Measurements from ENCODE around the gene RNF39. TPM values are rescaled to one million over a fixed set of nuclear protein-coding genes. Genes with fewer than 3 reads are reported as not detected.

RNF39 gene
- total and polyA plus RNA-seq, 2 of the 13 experiments (the other 11 are each of a cell fraction or from before 2014, with no cell fraction given): 0.13 to 1.8 TPM

DNA sequence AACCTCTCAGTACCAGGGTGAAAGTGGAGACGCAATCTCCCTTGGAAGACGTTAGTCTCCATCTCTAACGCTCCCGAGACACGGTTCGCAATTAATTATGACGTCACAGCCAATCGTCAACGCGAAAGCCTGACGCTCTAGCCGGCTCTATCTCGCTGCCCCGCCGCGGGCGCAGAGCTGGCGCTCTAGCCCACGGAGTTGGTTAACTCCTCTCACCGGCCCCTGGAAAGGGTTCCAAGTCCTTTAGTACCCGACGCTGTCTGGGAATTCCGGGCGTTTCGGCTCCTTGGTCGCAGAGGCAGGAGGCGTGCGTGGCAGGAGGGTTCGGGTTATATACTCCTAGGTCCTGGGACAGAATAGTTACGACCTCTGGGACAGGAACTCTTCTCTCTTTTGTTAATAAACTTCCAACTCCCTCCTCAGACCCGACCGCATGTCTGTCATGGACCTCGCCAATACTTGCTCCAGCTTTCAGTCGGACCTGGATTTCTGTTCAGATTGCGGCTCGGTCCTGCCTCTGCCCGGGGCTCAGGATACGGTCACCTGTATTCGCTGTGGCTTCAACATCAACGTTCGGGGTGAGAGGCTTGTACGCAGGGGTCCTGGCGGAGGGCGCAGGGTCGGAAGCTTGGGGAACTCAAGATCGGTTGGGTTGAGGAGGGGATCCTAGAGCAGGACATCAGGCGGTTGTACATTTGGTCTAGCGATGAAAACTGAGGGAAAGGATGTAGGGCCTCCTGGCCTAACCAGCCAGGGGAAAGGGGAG lies 14.3 kb downstream of the RNF39 start, which contains the start of gene POLR1H (continued):
- TF ChIP-seq ZNF510 (CRISPR knock-in tag; IDR thresholded peaks at IDR 0.05; ENCODE audit: low read depth) (0 out of 2 replicates have a peak, but pooled peaks have one; percentile 30), NCOA5 (CRISPR knock-in tag; IDR thresholded peaks at IDR 0.05) (no peak), MIER3 (CRISPR knock-in tag; IDR thresholded peaks at IDR 0.05; ENCODE audit: borderline replicate concordance) (peak; percentile 80; the same call in 1 of the 2 replicates), MTF1 (CRISPR knock-in tag; IDR thresholded peaks at IDR 0.05) (peak; percentile 92; the same call in 1 of the 2 replicates), ZFP41 (CRISPR knock-in tag; IDR thresholded peaks at IDR 0.05; ENCODE audit: borderline replicate concordance) (0 out of 2 replicates have a peak, but pooled peaks have one; percentile 80), MATR3 (CRISPR knock-in tag; IDR thresholded peaks at IDR 0.05) (no peak), MZF1 (CRISPR knock-in tag; IDR thresholded peaks at IDR 0.05; ENCODE audit: borderline replicate concordance) (no peak), NFE2L2 (IDR thresholded peaks at IDR 0.05; ENCODE audit: low read length) (no peak), KLF11 (CRISPR knock-in tag; IDR thresholded peaks at IDR 0.05) (peak; percentile 91), SMC3 (IDR thresholded peaks at IDR 0.05; ENCODE audit: low read length) (no peak), SAFB2 (CRISPR knock-in tag; IDR thresholded peaks at IDR 0.05; ENCODE audit: borderline replicate concordance, low read depth) (peak; percentile 85; the same call in 1 of the 2 replicates), ZNF30 (CRISPR knock-in tag; IDR thresholded peaks at IDR 0.05) (no peak), ZZZ3 (CRISPR knock-in tag; IDR thresholded peaks at IDR 0.05; ENCODE audit: borderline replicate concordance) (peak; percentile 90; the same call in 1 of the 2 replicates), TBP (CRISPR knock-in tag; IDR thresholded peaks at IDR 0.05) (0 out of 2 replicates have a peak, but pooled peaks have one; percentile 31), GZF1 (CRISPR knock-in tag; IDR thresholded peaks at IDR 0.05) (peak; percentile 18; the same call in 1 of the 2 replicates), ZNF33B (CRISPR knock-in tag; IDR thresholded peaks at IDR 0.05) (0 out of 2 replicates have a peak, but pooled peaks have one; percentile 19), STAT5B (CRISPR knock-in tag; IDR thresholded peaks at IDR 0.05) (no peak), ZNF883 (CRISPR knock-in tag; IDR thresholded peaks at IDR 0.05; ENCODE audit: not compliant biosample characterization) (no peak), PCBP2 (optimal IDR thresholded peaks at IDR 0.05; ENCODE audit: low read depth, low read length, poor library complexity, severe bottlenecking) (no peak)
- TF ChIP-seq, protein P1, sequence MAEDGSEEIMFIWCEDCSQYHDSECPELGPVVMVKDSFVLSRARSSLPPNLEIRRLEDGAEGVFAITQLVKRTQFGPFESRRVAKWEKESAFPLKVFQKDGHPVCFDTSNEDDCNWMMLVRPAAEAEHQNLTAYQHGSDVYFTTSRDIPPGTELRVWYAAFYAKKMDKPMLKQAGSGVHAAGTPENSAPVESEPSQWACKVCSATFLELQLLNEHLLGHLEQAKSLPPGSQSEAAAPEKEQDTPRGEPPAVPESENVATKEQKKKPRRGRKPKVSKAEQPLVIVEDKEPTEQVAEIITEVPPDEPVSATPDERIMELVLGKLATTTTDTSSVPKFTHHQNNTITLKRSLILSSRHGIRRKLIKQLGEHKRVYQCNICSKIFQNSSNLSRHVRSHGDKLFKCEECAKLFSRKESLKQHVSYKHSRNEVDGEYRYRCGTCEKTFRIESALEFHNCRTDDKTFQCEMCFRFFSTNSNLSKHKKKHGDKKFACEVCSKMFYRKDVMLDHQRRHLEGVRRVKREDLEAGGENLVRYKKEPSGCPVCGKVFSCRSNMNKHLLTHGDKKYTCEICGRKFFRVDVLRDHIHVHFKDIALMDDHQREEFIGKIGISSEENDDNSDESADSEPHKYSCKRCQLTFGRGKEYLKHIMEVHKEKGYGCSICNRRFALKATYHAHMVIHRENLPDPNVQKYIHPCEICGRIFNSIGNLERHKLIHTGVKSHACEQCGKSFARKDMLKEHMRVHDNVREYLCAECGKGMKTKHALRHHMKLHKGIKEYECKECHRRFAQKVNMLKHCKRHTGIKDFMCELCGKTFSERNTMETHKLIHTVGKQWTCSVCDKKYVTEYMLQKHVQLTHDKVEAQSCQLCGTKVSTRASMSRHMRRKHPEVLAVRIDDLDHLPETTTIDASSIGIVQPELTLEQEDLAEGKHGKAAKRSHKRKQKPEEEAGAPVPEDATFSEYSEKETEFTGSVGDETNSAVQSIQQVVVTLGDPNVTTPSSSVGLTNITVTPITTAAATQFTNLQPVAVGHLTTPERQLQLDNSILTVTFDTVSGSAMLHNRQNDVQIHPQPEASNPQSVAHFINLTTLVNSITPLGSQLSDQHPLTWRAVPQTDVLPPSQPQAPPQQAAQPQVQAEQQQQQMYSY (CRISPR knock-in tag; IDR thresholded peaks at IDR 0.05): peak; percentile 80
- TF ChIP-seq, protein P2, sequence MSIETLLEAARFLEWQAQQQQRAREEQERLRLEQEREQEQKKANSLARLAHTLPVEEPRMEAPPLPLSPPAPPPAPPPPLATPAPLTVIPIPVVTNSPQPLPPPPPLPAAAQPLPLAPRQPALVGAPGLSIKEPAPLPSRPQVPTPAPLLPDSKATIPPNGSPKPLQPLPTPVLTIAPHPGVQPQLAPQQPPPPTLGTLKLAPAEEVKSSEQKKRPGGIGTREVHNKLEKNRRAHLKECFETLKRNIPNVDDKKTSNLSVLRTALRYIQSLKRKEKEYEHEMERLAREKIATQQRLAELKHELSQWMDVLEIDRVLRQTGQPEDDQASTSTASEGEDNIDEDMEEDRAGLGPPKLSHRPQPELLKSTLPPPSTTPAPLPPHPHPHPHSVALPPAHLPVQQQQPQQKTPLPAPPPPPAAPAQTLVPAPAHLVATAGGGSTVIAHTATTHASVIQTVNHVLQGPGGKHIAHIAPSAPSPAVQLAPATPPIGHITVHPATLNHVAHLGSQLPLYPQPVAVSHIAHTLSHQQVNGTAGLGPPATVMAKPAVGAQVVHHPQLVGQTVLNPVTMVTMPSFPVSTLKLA (IDR thresholded peaks at IDR 0.05): no peak
- TF ChIP-seq, protein P3, sequence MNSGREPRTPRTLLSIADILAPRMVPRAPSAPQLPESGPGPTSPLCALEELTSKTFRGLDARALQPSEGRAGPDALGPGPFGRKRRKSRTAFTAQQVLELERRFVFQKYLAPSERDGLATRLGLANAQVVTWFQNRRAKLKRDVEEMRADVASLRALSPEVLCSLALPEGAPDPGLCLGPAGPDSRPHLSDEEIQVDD (CRISPR knock-in tag; IDR thresholded peaks at IDR 0.05; ENCODE audit: borderline replicate concordance): peak; percentile 67; the same call in 1 of the 2 replicates

Data from HepG2 (cell line).